Panc1 (cell line): Measurements from ENCODE around the gene LRRC56. TPM values are rescaled to one million over a fixed set of nuclear protein-coding genes. Genes with fewer than 3 reads are reported as not detected.

Experiments
- ATAC-seq: fragments of 200-7000 bp; cut with Tn5 transposase; 2 replicates; pipeline ENCODE4 v1.9.1; 2020; ENCODE audit warnings: mild to moderate bottlenecking, moderate library complexity
- BruUV-seq: library from RNA; stranded (reverse); fragments of 400-500 nt; replicated peaks from 2 replicates; lab custom pipeline; 2021; lab: Mats Ljungman, UMichigan
- CTCF ChIA-PET: fragments of 300-600 bp; sonication (Branson Sonifier 250); formaldehyde crosslinking; loops from one replicate; lab custom pipeline; 2022; ENCODE audit warnings: antibody characterized with exemption; lab: Charles Lee
- POLR2A ChIA-PET: fragments of 300-600 bp; sonication (Branson Sonifier 250); formaldehyde crosslinking; loops from one replicate; lab custom pipeline; 2022; ENCODE audit warnings: antibody characterized with exemption; lab: Charles Lee
- DNase-seq: peaks from one replicate; pipeline ENCODE4 v3.0.0-alpha.2; 2010; ENCODE audit warnings: low read depth, low spot score
- H3K27ac ChIP-seq: 2 replicates; pipeline ENCODE4 v1.5.1; 2011; ENCODE audit warnings: mild to moderate bottlenecking, low read length, inconsistent platforms
- H3K27me3 ChIP-seq: fragments of 200-500 bp; sonication (Bioruptor generic); 2 replicates; pipeline ENCODE4 v1.6.0; 2014; ENCODE audit warnings: low read length, inconsistent platforms; ENCODE audit not compliant: control insufficient read depth, insufficient read depth
- H3K36me3 ChIP-seq: fragments of 200-500 bp; sonication (Bioruptor generic); 2 replicates; pipeline ENCODE4 v1.5.1; 2014; ENCODE audit warnings: inconsistent platforms, mild to moderate bottlenecking, low read length, moderate library complexity; ENCODE audit not compliant: control insufficient read depth, insufficient read depth
- H3K4me1 ChIP-seq: 2 replicates; pipeline ENCODE4 v1.5.1; 2011; ENCODE audit warnings: inconsistent platforms, mild to moderate bottlenecking, low read length, moderate library complexity; ENCODE audit not compliant: control insufficient read depth, insufficient read depth
- H3K4me3 ChIP-seq, 2 experiments: 2 replicates each; pipeline ENCODE4 v1.5.1; 2011 to 2012; ENCODE audit warnings: low read depth in 2 of 2, low read length in 2 of 2, mild to moderate bottlenecking in 2 of 2, inconsistent platforms in 1 of 2, moderate library complexity in 1 of 2
- H3K9me3 ChIP-seq: fragments of 200-500 bp; sonication (Bioruptor generic); 2 replicates; pipeline ENCODE4 v1.5.1; 2014; ENCODE audit warnings: low read depth, mild to moderate bottlenecking, inconsistent platforms, low read length, moderate library complexity; ENCODE audit not compliant: control insufficient read depth, insufficient read depth
- CTCF ChIP-seq: fragments of 450-650 bp; IDR thresholded peaks from 2 replicates; pipeline ENCODE4 v1.5.1; 2017; ENCODE audit warnings: mild to moderate bottlenecking
- POLR2AphosphoS5 ChIP-seq: IDR thresholded peaks from 2 replicates; pipeline ENCODE4 v1.6.1; 2012; ENCODE audit warnings: mild to moderate bottlenecking, low read depth, low read length, moderate library complexity
- REST ChIP-seq, 2 experiments: IDR thresholded peaks; 2 replicates each; pipeline ENCODE4 v1.6.1; 2011 to 2012; ENCODE audit warnings: low read depth in 2 of 2, control low read depth in 1 of 2, low read length in 1 of 2, mild to moderate bottlenecking in 1 of 2, moderate library complexity in 1 of 2; ENCODE audit not compliant: insufficient read depth in 1 of 2
- SIN3A ChIP-seq: IDR thresholded peaks from 2 replicates; pipeline ENCODE4 v1.6.1; 2012; ENCODE audit warnings: low read depth, mild to moderate bottlenecking, low read length, moderate library complexity, borderline replicate concordance; ENCODE audit not compliant: insufficient read depth
- TCF7L2 ChIP-seq: IDR thresholded peaks from 2 replicates; pipeline ENCODE4 v1.6.1; 2011; ENCODE audit warnings: mild to moderate bottlenecking, low read depth, low read length, inconsistent platforms
- in situ Hi-C: cut with HindIII; loops from 2 replicates; pipeline ENCODE4 v1.10.0; 2016; ENCODE audit warnings: low sequenced_read_pairs, low pct_unique_long_range_greater_than_20kb
- intact Hi-C: fragments of 100-400 bp; cut with micrococcal nuclease; formaldehyde crosslinking; loops from one replicate; pipeline ENCODE4 v1.10.0; 2022; ENCODE audit not compliant: unreplicated experiment
- total RNA-seq: library from RNA; stranded (reverse); gene quantifications from one replicate; pipeline ENCODE4 v1.2.1, GENCODE V29; 2021; ENCODE audit not compliant: unreplicated experiment

LRRC56 gene
- total RNA-seq, 1 experiment from 2014 or later = 9.8 TPM

GRCh38 chr11:563812-564578 lies 26.7 kb downstream of the LRRC56 start:
- ChIA-PET CTCF (no interaction called here), POLR2A (no interaction called here)
- Histone ChIP-seq H3K4me3 (no peak overlapping the region), H3K27me3 (no peaks in the 10 kb centered on the region), H3K9me3 (no peaks in the 10 kb centered on the region), H3K4me1 (peaks cover 48% of the 10 kb centered on the region), H3K27ac (no peak overlapping the region), H3K36me3 (no peaks in the 10 kb centered on the region)
- no peak for DNase-seq
- intact Hi-C loops = no loop called here
- BruUV-seq = no TSS peak
- no peak for TF ChIP-seq REST (IDR thresholded peaks at IDR 0.05; ENCODE audit: insufficient read depth in 1 of 2, low read depth in 2 of 2, low read length in 1 of 2)
- no peak for TF ChIP-seq CTCF
- TF ChIP-seq SIN3A = no peak
- no peak for TF ChIP-seq POLR2AphosphoS5
- no peak for TF ChIP-seq TCF7L2
- ATAC-seq = no peak
- in situ Hi-C loops = no loop called here

- Histone ChIP-seq H3K9me3 (no peaks in the 10 kb centered on the region), H3K4me1 (peaks cover 42% of the 10 kb centered on the region), H3K27me3 (no peaks in the 10 kb centered on the region), H3K36me3 (no peaks in the 10 kb centered on the region), H3K4me3 (no peak overlapping the region), H3K27ac (no peak overlapping the region; the same call in 1 of the 2 replicates)
- ChIA-PET CTCF (interaction anchor here (0.5 kb wide), 1 partner anchor 326 kb away, joined by 3 read pairs; no protein-coding TSS in a partner anchor), POLR2A (interaction anchor here (0.6 kb wide), 3 partner anchors 85 to 277 kb away, joined by 3 to 7 read pairs (median 3); partner anchors contain the start of gene DEAF1)
- DNase-seq (no peak), ATAC-seq (peak; percentile 5; the same call in 1 of the 2 replicates)
- intact Hi-C loops = no loop called here
- in situ Hi-C loops = no loop called here
- no TSS peak for BruUV-seq
- TF ChIP-seq CTCF (no peak; the same call in 1 of the 2 replicates), SIN3A (no peak), POLR2AphosphoS5 (peak; percentile 69), TCF7L2 (no peak; the same call in 1 of the 2 replicates), REST (IDR thresholded peaks at IDR 0.05; ENCODE audit: insufficient read depth in 1 of 2, low read depth in 2 of 2, low read length in 1 of 2) (0 out of 4 replicates have a peak, but pooled peaks of 1 of the 2 experiments have one; percentile 15)
Measured at GRCh38 chr11:565921-566509, 28.7 kb downstream of the LRRC56 start.
